HG02798 (cell line): ENCODE results near the gene GDF15.

Source experiments
- ATAC-seq: cut with Tn5 transposase; IDR thresholded peaks from one replicate; pipeline ENCODE4 v1.9.1; 2021; ENCODE audit warnings: mild to moderate bottlenecking; ENCODE audit not compliant: unreplicated experiment, poor library complexity

Gene GDF15

GRCh38 chr19:18438331-18439024, 52.5 kb downstream of the GDF15 start:
- ATAC-seq, result no peak
